Measurements from ENCODE around the gene NAGA. TPM values are rescaled to one million over a fixed set of nuclear protein-coding genes. Genes with fewer than 3 reads are reported as not detected.
"Not testable (repeated sequence)": the region's sequence is repeated elsewhere in the genome, so short reads cannot be mapped to it uniquely, and the experiment has no call there.

The NAGA gene
- total RNA-seq, 1 donor from 2014 or later = 13.4 TPM

DNA sequence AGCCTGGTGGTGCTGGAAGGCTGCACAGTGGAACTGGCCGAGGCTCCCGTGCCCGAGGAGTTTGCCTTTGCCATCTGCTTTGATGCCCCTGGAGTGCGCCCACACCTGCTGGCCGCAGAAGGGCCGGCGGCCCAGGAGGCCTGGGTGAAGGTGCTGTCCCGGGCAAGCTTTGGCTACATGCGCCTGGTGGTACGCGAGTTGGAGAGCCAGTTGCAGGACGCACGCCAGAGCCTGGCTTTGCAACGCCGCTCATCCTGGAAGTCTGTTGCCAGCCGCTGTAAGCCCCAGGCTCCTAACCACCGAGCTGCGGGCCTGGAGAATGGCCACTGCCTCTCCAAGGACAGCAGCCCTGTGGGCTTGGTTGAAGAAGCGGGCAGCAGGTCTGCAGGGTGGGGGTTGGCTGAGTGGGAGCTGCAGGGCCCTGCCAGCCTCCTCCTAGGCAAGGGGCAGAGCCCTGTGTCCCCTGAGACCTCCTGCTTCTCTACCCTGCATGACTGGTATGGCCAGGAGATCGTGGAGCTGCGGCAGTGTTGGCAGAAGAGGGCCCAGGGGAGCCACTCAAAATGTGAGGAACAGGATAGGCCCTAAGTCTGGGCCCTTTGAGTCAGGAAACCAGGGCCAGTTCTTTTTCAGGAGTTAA, 7.0 kb upstream of the NAGA start:
- DNase-seq (no peak), ATAC-seq (no peak)
- intact Hi-C loops (cut with micrococcal nuclease) = no loop called here

DNA sequence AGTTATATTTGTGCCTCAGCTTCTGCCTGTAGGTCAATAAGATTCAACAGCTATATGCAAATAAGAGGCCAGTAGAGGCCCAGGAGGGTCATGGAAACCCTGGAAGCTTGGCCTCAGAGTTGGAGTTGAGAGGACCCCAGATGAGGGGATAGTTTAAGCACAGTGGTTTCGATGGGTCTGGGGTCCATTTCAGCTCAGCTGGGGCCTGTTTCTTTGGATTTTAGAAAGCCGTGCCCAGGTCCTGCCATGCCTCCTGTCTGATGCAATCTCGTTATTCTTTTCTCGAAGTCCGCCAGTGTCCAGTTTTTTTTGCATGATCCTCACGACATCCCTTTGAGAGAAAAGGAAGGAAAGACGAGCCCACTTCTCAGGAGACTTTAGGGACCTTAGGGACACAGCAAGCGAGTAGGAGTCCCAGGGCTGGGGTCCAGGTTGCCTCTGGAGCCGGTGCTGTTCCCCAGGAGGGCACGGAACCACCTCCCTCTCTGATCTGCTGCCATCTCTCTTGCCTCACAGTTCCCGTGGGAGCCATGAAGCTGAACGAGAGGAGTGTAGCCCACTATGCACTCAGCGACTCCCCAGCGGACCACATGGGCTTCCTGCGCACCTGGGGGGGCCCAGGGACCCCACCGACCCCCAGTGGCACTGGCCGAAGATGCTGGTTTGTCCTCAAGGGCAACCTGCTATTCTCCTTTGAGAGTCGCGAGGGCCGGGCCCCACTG, 6.3 kb upstream of the NAGA start:
- no peak for DNase-seq
- intact Hi-C loops (cut with micrococcal nuclease) = no loop called here

DNA sequence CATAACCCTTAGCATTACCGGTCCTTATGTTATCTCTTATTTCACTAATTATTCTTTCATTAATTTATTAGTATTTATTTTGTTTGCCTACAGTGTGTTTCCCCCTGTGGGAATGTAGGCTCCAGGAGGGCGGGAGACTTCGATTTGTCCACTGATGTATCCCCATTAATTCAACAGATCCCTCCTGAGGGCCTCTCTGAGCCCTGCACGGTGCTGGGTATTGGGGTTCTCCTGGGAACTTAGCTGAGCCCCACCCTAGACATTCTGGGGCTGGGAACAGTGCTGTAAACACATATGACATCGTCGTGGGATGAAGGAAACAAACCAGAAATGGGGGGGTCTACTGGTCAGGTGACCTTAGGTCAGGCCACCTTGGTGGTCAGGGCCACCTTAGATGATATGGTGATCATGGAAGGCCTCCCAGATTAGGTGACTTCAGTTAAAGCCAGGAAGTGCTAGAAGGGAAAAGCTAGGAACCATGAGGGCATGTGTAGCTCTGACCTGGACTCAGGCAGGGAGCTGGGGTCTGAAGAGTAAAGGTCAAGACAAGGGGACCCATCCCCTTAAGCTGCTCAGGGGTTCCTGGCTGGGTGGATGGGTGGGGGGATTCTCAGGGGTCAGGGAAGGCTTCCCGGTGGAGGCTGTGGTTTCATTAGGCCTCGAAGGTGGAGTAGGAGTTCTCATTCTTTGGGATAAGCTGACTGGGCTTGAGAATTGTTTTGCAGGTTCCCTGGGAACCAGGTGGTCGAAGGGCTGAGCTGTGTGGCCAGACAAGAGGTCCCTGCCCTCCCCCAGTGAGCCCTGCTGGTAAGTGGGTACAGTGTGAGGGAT, 4.4 kb upstream of the NAGA start:
- intact Hi-C loops (cut with micrococcal nuclease) = no loop called here
- ATAC-seq (no peak), DNase-seq (no peak)

More for the DNA sequence above, 6.3 kb upstream of the NAGA start:
- ATAC-seq = no peak

DNA sequence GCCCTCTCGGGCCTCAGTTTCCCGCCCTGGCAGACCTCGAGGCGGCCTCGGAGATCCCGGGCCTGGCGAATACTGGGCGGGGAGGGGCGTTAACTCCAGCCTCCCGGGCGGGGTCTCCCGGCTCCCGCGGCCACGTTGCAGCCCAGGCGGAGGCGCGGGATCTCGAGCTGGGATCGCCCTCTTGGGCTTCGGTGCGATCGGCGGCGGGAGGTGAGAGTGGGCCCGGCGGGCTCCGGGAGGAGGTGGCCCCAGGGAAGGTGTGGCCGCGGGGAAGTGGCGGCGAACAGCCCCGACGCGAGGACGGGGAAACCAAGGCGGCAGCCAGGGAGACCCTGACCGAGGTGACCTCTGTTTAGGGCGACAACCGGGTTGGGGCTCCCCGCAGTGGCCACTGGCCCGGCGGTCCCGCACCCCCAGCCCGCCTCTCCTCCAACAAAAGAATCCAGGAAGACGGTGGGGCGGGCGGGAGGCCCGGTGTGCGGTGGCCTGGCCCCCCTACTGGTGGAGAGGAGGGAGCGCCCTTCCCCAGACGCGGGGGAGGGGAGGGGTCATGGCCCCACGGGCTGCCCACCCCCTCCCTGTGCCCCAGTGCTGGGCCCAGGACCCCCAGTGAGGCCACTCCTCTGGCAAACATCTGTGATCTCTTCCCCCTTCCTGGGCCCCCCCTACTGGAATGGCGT, 3.7 kb upstream of the NAGA start, which contains the start of gene PHETA2:
Gene PHETA2, plus strand, starts transcription at position 117 of the 680 bp plus-strand sequence. CDS start 3,046 bp downstream, outside the sequence.
- ATAC-seq = peak; percentile 2
- DNase-seq = peak; percentile 75
- intact Hi-C loops (cut with micrococcal nuclease) = no loop called here

DNA sequence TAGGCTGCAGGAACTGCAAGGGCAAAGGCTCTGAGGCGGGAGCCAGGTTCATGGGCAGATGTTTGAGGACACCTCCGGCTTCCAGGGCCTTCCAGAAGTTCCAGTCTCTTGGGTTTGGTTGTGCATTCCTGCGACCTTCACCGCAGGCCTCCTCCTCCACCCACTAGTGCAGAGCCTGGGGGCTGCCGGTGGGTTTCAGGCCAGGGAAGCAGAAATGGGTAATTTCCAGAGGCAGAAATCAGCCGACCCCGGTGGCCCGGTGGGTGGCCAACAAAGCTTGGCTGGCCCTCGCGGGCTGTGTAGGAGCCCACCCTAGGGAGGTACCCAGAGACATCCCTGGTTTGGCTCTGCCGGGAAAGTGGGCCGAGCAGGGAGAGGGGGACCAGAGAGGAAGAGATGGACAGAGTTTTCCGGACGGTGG, 3.0 kb upstream of the NAGA start:
- no peak for ATAC-seq
- intact Hi-C loops (cut with micrococcal nuclease) = no loop called here
- no peak for DNase-seq

DNA sequence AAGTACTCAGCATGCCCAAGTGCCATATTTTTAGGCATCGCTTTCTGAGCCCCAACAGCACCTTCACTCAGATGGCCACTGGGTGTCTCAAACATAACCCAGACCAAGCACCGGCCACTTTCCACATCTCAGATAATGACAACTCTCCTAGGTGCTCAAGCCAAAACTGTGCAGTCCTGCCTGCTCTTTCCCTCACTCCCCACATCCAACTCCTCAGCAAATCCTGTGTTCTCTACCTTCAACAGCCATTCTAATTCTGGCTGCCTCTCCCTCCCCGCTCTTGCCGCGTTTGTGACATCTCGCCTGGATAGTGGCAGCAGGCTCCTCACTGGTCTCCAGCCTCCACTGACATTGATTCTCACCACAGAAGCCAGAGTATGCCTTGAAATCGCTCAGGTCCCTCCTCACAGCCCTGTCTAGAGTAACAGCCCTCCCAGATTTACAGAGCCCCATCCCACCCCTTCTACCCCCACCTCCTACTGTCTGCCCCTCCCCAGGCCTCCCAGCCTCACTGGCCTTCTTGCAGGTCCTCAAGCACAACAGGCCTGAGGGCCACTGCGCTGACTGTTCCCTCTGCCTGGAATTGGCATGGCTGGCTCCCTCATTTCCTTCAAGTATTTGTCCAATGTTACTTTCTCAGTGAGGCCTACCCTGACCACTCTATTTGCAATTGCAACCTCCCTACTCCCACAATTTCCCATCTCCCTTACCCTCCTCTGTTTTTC, 2.2 kb upstream of the NAGA start:
- intact Hi-C loops (cut with micrococcal nuclease) = no loop called here

DNA sequence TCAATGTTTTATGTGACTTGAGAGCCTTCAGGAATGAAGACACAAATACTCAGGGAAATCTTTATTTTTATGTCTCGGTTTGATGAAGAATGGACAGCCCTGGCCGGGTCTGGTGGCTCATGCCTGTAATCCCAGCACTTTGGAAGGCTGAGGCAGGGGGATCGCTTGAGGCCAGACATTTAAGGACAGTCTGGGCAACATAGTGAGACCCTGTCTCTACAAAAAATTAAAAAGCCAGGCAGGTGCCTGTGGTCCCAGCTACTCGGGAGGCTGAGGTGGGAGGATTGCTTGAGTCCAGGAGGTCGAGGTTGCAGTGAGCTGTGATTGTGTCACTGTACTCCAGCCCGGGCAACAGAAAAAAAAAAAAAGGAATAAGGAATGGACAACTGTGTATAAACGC, 896 bp upstream of the NAGA start:
- ATAC-seq; DNase-seq; intact Hi-C loops (cut with micrococcal nuclease): not testable (repeated sequence)

More for the DNA sequence above, 2.2 kb upstream of the NAGA start:
- no peak for DNase-seq
- peak; percentile 33 for ATAC-seq

DNA sequence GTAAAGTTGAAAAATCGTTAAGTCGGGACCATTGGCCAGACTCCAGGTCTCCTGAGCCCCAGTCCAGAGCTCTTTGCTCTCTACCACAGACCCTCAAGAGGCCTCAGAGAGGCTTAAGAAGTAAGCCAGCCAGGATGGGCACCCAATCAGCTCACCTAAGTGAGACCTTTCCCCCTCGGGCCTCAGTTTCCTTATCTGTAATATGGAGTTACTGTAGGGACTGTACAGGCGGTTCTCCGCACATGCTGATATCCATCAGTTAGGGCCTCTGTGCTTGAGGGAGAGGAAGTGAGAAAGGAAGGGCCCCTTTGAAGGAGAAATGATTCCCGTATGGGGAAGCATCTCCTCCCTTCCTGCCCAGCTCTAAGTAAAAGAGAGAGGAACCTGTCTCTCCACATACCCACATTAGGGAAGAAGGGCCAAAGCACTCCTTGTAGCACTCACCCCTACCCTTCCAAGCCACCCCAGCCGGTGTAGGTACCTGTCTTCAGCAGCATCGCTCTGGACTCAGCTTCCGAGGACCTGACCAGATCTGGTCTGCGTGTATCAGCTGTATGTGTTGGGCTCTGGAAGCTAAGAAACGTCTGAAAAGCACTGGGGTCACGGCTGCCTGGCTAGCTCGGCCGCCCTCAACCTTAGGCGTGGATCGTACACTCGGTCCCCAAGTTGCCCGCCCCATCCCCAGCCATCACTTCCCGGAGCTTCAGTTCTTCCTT, 653 bp downstream of the NAGA start:
- intact Hi-C loops (cut with micrococcal nuclease) = no loop called here
- no peak for DNase-seq
- peak; percentile 7 for ATAC-seq

DNA sequence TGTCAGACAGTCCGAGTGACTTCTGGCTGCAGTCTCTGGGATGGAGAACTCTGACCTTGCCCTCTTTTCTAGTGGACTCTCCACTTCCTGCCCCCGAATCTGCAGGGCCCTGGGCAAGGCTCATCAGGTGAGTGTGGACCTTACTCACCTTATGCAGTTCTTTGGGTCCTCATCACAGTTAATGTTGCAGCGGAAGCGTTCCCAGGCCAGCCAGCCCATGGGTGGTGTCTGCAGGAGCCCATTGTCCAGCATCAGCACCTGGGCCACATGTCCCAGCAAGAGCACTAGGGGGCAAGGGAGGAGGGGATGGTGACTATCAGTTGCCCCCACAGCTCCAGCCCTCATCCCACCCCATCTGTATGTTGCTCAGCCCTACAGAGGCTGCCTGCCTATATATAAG, 2.3 kb downstream of the NAGA start:
- DNase-seq = no peak
- intact Hi-C loops (cut with micrococcal nuclease) = no loop called here
- ATAC-seq = no peak

DNA sequence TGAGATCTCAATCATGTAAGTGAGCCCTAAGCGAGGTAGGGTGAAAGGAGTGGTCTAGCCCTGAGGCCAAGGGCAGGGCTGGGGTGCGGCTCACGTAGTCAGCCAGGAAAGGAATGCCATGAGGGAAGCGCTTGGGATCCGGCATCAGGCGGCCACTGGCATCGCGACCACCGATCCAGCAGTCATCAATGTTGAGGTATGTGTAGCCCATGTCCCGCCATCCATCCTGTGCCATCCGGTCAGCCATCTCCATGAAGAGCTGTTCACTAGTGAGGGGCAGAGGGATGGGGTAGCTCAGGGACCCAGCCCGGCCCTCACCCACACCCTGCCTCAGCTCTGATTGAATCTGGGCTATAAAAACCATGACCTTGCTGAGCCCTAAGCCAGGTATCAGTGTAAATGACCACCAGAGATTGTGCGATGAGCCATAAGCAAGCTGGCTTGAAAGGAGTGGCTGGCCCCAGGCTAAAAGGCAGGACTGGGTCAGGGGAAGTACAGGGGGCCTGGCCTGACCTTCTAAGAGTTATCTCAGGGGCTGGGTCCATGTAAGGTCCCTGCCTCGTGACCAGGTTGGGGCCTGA, 2.9 kb downstream of the NAGA start:
- intact Hi-C loops (cut with micrococcal nuclease) = no loop called here
- no peak for DNase-seq
- no peak for ATAC-seq

DNA sequence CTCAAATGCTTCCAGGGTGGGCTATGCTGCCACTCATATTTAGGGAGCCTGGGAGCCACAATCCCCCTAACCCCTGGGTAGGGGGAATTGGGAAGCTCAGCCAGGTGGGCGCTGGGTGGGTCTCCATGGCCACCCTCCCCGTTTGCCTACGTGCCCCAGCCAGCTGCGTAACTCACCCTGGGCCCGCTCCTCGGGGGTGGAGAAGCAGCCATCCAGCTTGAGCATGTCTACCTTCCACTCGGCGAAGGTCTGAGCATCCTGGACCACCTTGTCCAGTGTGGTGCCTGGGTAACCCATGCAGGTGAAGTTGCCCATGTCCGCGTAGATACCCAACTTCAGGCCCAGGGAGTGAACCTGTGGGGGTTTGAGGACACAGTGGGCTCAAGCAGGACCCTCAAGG, 3.7 kb downstream of the NAGA start:
- no peak for DNase-seq
- intact Hi-C loops (cut with micrococcal nuclease) = no loop called here
- no peak for ATAC-seq

DNA sequence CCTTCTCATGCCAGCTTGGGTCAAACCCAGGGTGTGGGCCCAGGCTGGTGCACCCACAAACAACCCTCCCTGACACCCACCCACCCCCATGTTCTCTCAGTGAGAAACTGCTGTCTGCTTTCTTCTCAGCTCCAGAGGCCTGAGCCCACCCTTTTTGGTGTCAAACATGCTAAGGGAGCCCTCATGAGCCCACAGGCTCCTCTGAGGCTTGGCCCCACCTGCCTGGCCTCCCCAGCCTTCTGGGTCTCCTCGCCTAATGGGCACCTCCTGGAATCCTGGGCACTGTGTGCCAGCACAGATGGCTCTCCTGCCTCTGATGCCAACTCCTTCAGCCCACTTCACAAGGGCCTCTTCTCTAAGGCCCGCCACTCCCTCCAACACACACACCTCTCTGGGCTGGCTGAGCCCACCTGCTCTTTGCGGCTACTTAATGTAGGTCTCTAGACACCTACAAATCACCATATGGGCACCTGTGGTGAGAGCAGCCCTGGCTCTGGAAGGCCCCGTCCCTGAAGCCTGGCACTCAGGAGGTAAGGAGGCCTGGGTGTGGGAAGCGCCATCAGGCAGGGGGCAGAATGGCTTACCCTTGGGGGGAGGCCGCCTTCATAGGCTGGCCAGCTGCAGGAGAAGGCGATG, 4.4 kb downstream of the NAGA start:
- DNase-seq (no peak), ATAC-seq (no peak)
- intact Hi-C loops (cut with micrococcal nuclease) = no loop called here

DNA sequence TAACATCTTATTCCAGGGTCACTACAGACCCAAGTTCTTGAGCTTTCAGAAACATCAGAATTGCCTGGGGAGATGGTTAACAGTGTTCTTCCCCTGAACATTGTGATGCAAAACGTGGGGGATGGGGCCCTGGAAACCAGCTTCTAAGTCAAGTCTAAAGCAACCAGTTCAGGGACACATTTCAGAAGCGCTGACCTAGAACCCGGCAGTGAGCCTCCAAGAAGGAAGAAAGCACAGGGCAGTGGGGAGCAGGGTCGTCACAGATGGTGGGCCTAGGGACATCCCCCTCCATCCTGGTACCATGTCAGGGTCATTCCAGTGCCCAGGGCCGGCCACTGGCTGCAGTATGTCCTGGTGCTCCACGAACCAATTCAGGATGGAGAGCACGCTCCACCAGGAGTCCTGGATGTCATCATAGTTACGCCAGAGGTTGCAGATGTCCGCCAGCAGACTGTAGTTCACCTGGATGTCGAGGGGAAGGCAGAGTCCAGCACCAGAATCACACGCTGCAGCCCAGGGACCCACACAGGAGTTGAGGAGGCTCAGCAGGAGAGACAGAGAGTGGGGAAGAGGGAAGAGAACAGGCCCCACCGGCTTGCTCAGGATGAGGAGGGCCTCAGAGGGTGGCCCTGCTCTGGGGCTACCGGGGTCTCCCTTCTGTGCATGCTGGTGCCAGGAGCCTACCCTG, 5.0 kb downstream of the NAGA start:
- no peak for ATAC-seq
- intact Hi-C loops (cut with micrococcal nuclease) = no loop called here
- DNase-seq = no peak

DNA sequence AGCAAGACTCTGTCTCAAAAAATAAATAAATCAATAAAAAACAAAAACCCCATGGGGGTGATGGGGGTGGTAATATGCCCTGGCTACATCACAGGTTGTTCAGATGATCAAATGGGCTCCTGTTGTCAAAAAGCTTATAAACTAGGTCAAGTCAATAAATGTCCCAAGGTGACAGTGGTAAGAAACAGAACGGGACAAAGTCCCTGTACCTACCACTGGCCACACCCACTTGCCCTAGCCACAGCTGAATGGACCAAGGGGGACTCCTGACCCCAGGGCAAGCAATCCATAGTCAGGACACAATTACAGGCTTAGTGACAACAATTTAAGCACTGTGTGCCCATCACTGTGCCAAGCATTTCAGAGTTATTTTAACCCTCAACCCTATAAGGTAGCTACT, 6.0 kb downstream of the NAGA start:
- intact Hi-C loops (cut with micrococcal nuclease) = no loop called here
- ATAC-seq = no peak
- no peak for DNase-seq

DNA sequence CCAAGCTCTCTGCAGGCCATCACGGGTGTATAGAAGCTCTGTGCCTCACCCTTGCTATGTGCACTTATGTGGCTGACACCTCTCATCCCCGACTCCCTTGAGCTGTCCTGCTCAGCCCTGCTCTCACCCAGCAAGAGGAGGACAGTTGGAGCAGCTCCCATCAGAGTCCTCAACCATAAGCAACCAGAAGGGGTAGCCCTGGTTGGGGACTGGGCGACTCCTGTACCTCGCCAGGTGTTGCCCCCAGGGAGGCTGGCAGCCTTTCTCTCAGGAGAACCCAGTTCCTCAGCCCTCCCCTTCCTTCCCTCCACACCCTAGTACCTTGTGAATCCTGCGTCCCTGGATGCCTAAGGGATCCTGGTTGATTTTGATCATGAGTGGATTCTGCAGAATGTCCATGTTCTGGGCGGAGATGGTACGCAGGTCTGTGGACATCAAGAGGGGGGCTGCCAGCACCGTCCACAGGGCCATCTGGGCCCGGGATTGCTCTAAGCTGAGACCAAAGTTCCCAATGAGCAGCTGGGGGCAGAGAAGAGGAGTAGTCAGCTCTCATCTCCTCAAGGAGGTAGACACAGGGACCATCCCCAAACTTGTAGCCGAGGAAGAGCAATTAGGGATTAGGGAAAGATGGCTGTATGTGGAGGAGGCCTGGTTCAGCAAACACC, 8.0 kb downstream of the NAGA start:
- intact Hi-C loops (cut with micrococcal nuclease) = no loop called here
- ATAC-seq = no peak
- DNase-seq = no peak

DNA sequence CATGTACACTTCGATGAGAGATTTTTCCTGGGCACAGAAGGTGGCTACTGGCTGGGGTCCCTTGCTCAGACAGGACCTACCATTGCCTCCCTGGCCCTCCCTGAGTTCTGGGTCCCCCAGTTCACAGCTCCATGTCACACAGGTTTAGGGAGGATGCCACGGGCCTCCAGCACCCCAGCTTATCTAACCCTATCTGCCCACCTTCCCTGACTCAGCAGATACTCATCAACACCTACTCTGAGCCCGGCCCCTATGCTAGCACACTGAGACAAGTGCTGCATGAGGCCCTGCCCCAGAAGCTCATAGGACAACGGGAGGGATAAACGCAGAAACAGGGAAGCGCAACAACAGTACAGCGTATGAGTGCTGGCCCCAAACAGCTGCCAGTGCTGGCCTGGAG, 9.6 kb downstream of the NAGA start:
- intact Hi-C loops (cut with micrococcal nuclease) = no loop called here
- ATAC-seq (no peak), DNase-seq (no peak)
